Mammary epithelial cell (primary cell): Measurements from ENCODE around the gene PLPPR5.

Experiments
- CTCF ChIP-seq, 2 donors: IDR thresholded peaks in 1 of 2; conservative IDR thresholded peaks in 1 of 2; 2 replicates each; pipeline ENCODE4 v1.5.1; 2011 to 2012; ENCODE audit warnings: inconsistent platforms in 2 of 2, low read length in 2 of 2, mild to moderate bottlenecking in 2 of 2, control low read depth in 1 of 2, low read depth in 1 of 2; ENCODE audit not compliant: insufficient read depth in 1 of 2; ENCODE audit errors: extremely low read depth in 1 of 2
- EZH2 ChIP-seq: IDR thresholded peaks from 2 replicates; pipeline ENCODE4 v1.6.1; 2012; ENCODE audit warnings: low read length, inconsistent platforms, borderline replicate concordance

GRCh38 chr1:98906809-98907208 is 97.9 kb downstream of the PLPPR5 start:
- no peak for TF ChIP-seq CTCF (conservative IDR thresholded peaks at IDR 0.05 in 1 of 2, IDR thresholded peaks at IDR 0.05 in 1 of 2; ENCODE audit: extremely low read depth in 1 of 2, insufficient read depth in 1 of 2, low read depth in 1 of 2, low read length in 2 of 2)
- no peak for TF ChIP-seq EZH2
